Glutamatergic neuron (in vitro differentiated cells): ENCODE measurements around the gene DAB2. TPM values are rescaled to one million over a fixed set of nuclear protein-coding genes. Genes with fewer than 3 reads are reported as not detected.

Experiments
- DNase-seq: peaks from one replicate; pipeline ENCODE4 v3.0.0; 2022
- H3K27ac Mint-ChIP-seq: one replicate; pipeline ENCODE4 v1.8.0; 2020; ENCODE audit warnings: mild to moderate bottlenecking, mixed read lengths, inconsistent platforms; ENCODE audit not compliant: unreplicated experiment
- H3K27me3 Mint-ChIP-seq: one replicate; pipeline ENCODE4 v1.8.0; 2020; ENCODE audit warnings: mild to moderate bottlenecking, moderate library complexity, mixed read lengths, inconsistent platforms; ENCODE audit not compliant: unreplicated experiment
- H3K36me3 Mint-ChIP-seq: one replicate; pipeline ENCODE4 v1.8.0; 2020; ENCODE audit warnings: mild to moderate bottlenecking, mixed read lengths, inconsistent platforms; ENCODE audit not compliant: unreplicated experiment
- H3K4me1 Mint-ChIP-seq: one replicate; pipeline ENCODE4 v1.8.0; 2020; ENCODE audit warnings: mild to moderate bottlenecking, low read depth, mixed read lengths, inconsistent platforms; ENCODE audit not compliant: unreplicated experiment
- H3K4me3 Mint-ChIP-seq: one replicate; pipeline ENCODE4 v1.8.0; 2020; ENCODE audit warnings: mild to moderate bottlenecking, mixed read lengths, inconsistent platforms; ENCODE audit not compliant: unreplicated experiment
- H3K9me3 Mint-ChIP-seq: one replicate; pipeline ENCODE4 v1.8.0; 2020; ENCODE audit warnings: mild to moderate bottlenecking, moderate library complexity, mixed read lengths, inconsistent platforms; ENCODE audit not compliant: unreplicated experiment
- total RNA-seq: library from RNA; stranded (reverse); fragmentation: NEBNext Ultra II Directional; extraction: Animal tissue kit (Norgen Biotek cat#: 25700); gene quantifications from one replicate; pipeline ENCODE4 v1.2.1, GENCODE V29; 2021; ENCODE audit not compliant: unreplicated experiment
- TF ChIP-seq, protein P1 (sequence below): fragments of 200-600 bp; sonication (generic); IDR thresholded peaks from one replicate; pipeline ENCODE4 v1.5.0; 2021; ENCODE audit not compliant: partially characterized antibody, unreplicated experiment

Gene DAB2
- total RNA-seq, 1 donor from 2014 or later: 1.4 TPM

DNA sequence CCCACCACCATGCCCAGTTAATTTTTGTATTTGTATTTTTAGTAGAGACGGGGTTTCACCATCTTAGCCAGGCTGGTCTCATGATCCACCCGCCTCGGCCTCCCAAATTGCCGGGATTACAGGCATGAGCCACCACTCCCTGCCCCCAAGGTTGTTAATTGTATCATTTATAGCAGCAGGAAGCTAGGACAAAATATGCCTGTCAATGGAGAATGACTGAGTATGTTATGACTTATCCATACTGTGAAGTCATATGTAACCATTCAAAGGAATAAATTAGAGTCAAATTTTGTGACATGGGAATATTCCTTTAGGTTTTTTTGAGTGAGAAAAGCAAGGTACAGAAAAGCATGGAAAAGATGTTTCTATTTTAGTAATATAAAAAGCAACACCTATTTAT lies 3.9 kb upstream of the DAB2 start:
- no peak overlapping the region for H3K27ac Mint-ChIP-seq

DNA sequence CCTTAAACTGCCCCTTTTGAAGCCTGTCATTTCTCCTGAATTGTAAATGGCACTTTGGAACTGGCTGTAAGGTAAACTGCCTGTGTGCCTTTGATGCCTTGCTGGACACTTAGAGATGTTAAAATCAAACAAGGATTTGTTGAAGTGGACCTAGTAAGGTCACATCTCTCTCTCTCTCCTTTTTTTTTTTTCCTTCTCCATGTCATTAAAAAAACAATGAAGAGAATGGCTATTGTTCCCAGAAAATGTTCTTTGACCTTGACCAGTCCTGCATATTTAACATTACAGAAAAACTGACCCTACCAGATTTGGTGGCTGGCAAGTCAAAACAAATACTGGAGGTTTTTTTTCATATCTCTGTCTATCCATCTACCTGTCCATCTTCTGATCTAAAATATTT lies 2.9 kb upstream of the DAB2 start:
- peaks cover 6% of the 10 kb centered on the region for H3K27me3 Mint-ChIP-seq
- H3K4me3 Mint-ChIP-seq: no peak overlapping the region
- H3K36me3 Mint-ChIP-seq: no peaks in the 10 kb centered on the region
- no peak overlapping the region for H3K27ac Mint-ChIP-seq
- H3K9me3 Mint-ChIP-seq: no peaks in the 10 kb centered on the region
- TF ChIP-seq, protein P1, sequence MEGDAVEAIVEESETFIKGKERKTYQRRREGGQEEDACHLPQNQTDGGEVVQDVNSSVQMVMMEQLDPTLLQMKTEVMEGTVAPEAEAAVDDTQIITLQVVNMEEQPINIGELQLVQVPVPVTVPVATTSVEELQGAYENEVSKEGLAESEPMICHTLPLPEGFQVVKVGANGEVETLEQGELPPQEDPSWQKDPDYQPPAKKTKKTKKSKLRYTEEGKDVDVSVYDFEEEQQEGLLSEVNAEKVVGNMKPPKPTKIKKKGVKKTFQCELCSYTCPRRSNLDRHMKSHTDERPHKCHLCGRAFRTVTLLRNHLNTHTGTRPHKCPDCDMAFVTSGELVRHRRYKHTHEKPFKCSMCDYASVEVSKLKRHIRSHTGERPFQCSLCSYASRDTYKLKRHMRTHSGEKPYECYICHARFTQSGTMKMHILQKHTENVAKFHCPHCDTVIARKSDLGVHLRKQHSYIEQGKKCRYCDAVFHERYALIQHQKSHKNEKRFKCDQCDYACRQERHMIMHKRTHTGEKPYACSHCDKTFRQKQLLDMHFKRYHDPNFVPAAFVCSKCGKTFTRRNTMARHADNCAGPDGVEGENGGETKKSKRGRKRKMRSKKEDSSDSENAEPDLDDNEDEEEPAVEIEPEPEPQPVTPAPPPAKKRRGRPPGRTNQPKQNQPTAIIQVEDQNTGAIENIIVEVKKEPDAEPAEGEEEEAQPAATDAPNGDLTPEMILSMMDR: no peak
- no peak for DNase-seq
- H3K4me1 Mint-ChIP-seq: peaks cover 5% of the 10 kb centered on the region

More for the DNA sequence above, 3.9 kb upstream of the DAB2 start:
- Mint-ChIP-seq H3K36me3 (no peaks in the 10 kb centered on the region), H3K27me3 (peaks cover 6% of the 10 kb centered on the region), H3K9me3 (no peaks in the 10 kb centered on the region), H3K4me3 (no peak overlapping the region), H3K4me1 (peaks cover 5% of the 10 kb centered on the region)
- DNase-seq: no peak
- TF ChIP-seq, protein P1: no peak

DNA sequence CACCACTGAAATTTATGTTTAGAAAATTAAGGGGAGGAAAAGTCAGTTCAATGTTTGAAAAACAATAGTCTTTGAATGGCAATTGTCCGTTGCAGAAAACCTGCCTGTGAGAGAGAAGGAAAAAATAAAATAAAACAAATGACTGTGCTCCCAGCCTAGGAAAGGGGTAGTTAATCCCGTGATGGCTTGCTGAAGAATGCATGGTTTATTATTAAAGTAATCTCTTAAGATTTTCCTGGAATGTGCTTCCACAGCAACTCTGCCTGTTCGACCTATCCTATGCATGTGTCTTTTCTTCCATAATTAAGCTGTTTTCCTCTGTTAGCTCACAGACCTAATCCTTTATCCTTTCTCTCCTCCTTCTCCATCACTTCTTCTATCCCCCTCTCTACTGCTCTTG lies 2.4 kb upstream of the DAB2 start:
- H3K9me3 Mint-ChIP-seq: no peaks in the 10 kb centered on the region

DNA sequence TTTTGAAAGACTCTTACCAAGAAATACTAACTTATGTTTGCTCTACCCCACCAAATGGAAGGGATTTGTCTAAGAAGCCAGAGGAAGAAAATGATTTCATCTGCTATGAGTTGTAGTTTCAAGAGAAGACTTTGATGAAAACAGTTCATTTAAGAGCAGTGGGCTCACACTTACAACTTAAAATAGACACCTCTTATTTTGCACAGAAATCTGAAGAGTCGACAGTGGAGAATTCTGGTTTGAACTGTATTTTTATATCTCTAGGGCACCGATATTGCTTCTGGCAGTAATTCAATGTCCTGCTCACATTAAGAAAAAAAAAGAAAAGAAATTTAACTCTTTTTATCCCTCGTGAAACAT lies 1.9 kb upstream of the DAB2 start:
- DNase-seq: no peak
- H3K4me3 Mint-ChIP-seq: no peak overlapping the region
- H3K36me3 Mint-ChIP-seq: no peaks in the 10 kb centered on the region
- no peaks in the 10 kb centered on the region for H3K9me3 Mint-ChIP-seq
- TF ChIP-seq, protein P1: no peak
- peaks cover 6% of the 10 kb centered on the region for H3K27me3 Mint-ChIP-seq
- H3K4me1 Mint-ChIP-seq: peaks cover 5% of the 10 kb centered on the region
- no peak overlapping the region for H3K27ac Mint-ChIP-seq

More for the DNA sequence above, 2.4 kb upstream of the DAB2 start:
- no peak overlapping the region for H3K27ac Mint-ChIP-seq
- no peak for DNase-seq
- peaks cover 6% of the 10 kb centered on the region for H3K27me3 Mint-ChIP-seq
- H3K4me1 Mint-ChIP-seq: peaks cover 5% of the 10 kb centered on the region
- TF ChIP-seq, protein P1: no peak
- H3K36me3 Mint-ChIP-seq: no peaks in the 10 kb centered on the region
- no peak overlapping the region for H3K4me3 Mint-ChIP-seq

DNA sequence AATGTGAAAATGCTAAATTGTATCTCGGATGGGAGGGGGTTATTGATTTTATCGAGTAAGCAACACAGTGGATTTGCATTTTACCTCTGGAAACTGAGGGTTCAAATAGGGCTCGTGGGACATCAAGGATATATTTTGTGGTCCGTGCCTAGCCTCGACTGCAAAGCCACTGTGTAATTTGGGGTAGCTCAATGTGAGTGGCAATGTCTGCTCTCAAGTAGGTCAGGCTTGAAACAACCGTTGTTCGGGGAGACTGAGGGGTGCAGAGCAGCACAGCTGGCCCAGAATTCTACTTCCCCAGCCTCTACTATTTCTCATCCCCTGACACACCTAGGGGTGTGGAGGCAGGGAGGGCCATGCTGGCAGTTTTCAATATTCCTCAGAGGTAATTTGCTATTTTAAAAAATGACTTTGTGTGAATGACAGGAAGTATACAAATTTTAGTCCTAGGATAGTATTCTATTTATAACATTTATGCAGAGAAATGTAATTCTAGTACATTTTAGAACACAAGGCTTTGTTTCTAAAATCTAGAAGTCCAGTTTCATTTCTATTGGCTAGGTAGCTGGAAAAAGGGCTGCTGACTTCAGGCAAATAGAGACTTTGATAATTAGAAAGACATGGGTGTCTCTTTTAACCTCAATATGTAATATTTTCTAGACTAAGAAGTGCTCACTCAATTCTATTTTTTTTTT lies 1.4 kb upstream of the DAB2 start:
- Mint-ChIP-seq H3K4me1 (peaks cover 5% of the 10 kb centered on the region), H3K36me3 (no peaks in the 10 kb centered on the region), H3K27me3 (peaks cover 6% of the 10 kb centered on the region), H3K4me3 (peak overlapping the region; percentile 10), H3K27ac (no peak overlapping the region), H3K9me3 (no peaks in the 10 kb centered on the region)
- no peak for DNase-seq
- TF ChIP-seq, protein P1: no peak
